GM21619 (cell line): ENCODE data around the gene GIMAP2.
"Not testable (repeated sequence)": the region's sequence is repeated elsewhere in the genome, so short reads cannot be mapped to it uniquely, and the experiment has no call there.

ENCODE experiments used
- ATAC-seq: cut with Tn5 transposase; IDR thresholded peaks from one replicate; pipeline ENCODE4 v1.9.1; 2021; ENCODE audit not compliant: unreplicated experiment

The GIMAP2 gene

DNA sequence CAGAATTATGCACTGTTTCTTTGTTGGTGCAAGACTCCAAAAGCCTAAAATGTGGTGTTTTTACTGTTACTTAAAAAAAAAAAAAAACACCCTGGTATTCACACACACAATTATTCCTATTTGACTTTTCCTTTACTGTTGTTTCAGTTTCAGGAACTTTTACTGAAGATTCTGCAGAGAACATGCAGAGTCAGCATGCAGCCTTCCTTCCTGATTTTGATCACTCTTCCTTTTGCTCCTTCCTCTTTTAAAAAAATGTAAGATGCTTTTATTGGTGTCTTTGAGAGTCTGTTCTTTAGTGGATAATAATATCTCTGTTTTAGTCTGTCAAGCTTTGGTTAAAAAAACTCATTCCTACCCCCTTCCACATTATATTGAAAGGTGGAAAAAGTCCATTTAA is 9.2 kb upstream of the GIMAP2 start:
- not testable (repeated sequence) for ATAC-seq

DNA sequence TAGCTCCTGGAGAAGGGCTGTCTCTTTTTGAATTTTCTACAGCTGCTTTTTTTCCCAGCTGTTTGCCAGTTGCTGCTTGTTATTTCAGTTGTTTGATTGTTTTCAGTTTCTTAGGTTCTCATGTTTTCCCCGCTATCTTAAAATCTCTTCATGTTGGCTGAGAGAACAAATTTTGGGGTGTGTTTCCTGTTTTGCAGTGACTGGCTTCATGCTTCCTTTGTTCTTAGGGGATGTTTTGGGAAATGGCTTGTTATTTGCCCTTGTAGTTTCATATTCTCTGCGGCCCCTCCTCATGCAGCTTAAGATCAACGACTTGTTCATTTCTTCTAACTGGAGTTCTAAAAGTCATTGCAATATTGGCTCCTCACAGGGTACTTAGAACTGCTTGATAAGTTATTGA is 8.7 kb upstream of the GIMAP2 start:
- ATAC-seq, result not testable (repeated sequence)

DNA sequence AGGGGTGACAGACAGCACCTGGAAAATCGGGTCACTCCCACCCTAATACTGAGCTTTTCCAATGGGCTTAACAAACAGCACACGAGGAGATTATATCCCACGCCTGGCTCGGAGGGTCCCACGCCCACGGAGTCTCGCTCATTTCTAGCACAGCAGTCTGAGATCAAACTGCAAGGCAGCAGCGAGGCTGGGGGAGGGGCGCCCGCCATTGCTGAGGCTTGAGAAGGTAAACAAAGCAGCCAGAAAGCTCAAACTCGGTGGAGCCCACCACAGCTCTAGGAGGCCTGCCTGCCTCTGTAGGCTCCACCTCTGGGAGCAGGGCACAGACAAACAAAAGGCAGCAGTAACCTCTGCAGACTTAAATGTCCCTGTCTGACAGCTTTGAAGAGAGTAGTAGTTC is 6.9 kb upstream of the GIMAP2 start:
- ATAC-seq, result not testable (repeated sequence)

DNA sequence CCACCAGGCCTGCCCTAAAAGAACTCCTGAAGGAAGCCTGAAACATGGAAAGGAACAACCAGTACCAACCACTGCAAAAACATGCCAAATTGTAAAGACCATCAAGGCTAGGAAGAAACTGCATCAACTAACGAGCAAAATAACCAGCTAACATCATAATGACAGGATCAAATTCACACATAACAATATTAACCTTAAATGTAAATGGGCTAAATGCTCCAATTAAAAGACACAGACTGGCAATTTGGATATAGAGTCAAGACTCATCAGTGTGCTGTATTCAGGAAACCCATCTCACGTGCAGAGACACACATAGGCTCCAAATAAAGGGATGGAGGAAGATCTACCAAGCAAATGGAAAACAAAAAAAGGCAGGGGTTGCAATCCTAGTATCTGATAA is 5.1 kb upstream of the GIMAP2 start:
- ATAC-seq, result not testable (repeated sequence)

DNA sequence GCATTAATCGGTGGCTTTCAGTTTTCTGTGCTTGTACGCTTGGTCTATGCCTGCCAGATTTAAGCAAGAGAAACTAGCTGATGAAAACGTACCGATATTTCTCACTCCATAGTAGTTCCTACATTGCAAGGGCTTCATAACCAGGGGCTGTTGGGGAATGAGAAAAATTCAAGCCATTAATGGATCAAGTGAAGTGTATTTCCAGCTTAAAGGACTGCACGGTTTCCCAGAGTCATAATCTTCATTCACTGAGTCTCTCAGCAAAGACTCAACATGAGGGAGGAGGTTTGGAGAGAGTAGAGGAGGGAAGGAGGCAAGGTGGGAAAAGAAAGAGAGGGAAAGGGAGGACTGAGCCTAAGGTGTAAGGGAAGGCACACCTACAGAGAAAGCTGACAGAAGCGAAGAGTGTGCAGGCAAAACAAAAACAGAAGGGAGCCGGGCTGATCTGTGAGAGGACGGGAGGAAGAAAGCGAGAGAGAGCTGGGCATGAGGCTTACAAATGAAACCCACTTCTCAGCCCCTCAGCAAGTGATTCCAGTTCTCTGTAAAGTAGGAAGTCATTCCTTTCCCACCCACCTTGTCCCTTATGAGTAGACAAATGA is 625 bp downstream of the GIMAP2 start:
- ATAC-seq, result peak; percentile 27

DNA sequence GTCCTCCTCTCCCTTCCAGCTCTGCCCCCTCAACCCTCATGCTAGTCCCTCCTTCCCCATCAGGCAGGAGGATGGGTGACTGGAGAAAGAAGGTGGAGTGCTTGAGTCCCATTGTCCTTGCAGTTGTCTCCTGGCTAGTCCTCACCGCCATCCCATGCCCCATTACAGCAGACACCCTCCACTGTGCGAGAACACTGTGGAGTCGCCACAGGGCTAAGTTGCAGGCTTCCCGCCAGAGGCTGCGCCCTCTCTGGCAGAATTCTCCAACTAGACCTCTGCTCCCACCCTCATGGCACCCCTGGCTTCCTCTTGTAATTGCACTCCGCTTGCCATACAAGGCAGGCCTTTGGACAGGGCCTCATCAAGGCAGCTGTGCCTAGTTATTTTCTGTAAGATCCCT is 3.1 kb downstream of the GIMAP2 start:
- ATAC-seq, result no peak

DNA sequence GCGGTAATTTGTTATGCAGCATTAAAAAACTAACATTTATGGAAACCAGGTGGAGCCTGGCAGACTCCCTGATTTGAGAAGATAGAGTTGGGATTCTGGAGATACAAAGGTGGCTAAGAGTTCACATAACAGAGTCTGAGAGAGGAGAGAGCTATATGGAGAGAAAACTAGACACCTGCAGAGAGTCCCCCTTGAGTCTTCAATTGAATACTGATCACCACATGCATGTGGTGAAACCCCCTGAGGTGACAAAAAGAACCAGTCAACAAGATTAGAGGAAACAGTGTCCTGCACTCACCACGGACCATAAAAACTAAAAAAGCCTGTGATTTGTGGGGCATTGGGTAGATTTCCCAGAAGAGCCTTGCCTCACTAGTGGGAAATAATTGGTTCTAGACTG is 10.1 kb downstream of the GIMAP2 start:
- ATAC-seq, result no peak

DNA sequence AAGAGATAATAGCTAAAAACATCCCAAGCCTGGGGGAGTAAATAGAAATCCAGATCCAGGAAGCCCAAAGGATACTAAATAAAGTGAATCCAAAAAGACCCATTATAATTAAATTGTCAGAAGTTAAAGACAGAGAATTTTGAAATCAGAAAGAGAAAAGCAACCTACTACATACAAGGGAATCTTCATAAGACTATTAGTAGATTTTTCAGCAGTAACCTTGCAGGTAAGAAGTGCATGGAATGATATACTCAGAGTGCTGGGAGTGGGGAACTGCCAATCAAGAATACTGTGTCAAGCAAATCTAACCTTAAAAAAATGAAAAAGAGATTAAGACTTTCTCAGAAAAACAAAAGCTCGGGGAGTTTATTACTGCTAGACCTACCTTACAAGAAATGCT is 17.7 kb downstream of the GIMAP2 start:
- ATAC-seq, result no peak

DNA sequence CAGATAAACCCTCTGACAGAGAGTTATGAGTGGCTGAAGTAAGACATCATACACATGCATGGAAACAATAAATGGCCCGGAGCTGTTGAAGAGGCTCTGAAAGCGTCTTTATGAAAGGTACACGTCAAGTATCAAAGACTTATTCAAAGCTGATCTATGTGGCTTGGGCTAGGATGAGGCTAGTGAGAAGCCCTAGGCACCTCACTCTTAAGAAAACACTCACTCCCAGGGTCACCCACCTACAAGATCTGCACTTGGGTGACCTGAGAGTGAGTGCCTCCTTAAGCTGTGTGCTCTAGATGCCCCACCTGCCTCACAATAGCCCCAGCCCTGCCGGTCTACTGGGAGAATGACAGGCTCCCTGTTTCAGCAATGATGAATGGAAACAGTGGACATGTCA is 29.8 kb downstream of the GIMAP2 start:
- ATAC-seq, result no peak

DNA sequence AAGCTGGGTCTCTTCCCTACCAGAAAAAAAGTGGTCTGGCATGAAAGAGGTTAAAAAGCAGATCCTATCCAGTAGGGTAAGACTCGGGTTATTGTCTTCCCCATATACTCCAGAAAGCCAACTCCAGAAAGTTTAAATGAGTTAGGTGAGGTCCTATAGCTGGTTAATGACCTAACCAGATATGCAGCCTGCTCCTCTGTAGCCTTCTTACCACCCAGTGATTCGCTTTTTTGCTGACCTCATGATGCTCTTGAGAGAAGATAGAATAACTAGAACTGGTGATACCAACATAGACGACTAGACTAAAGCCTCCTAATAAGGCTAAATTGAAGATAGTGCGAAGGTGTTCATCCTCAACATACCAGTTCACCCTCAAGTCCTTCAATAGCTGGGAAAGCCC is 30.2 kb downstream of the GIMAP2 start:
- no peak for ATAC-seq

DNA sequence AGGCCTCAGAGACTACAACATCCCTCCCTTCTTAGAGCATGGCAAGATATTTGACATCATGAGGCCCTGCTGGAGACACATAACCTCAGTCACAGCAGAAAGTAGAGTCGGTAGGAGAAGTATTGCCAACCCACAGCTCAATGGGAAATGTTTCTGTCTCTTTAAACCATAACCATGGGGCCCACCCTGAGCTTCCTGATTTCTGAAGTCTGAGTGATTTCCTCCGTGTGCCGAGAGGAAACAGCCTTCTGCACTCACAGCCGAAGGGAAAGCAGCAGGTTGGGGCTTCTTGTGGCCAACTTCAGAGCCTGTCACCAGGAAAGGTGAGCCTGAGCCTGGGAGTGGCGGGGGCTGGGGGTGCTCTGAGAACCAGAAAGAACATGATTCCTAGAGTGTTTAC is 30.9 kb downstream of the GIMAP2 start, which contains the start of gene GIMAP1:
Gene GIMAP1 (plus strand): TSS at position 246 of the 400 bp plus-strand sequence. CDS start 2,435 bp downstream, outside the sequence.
- ATAC-seq, result peak; percentile 67

DNA sequence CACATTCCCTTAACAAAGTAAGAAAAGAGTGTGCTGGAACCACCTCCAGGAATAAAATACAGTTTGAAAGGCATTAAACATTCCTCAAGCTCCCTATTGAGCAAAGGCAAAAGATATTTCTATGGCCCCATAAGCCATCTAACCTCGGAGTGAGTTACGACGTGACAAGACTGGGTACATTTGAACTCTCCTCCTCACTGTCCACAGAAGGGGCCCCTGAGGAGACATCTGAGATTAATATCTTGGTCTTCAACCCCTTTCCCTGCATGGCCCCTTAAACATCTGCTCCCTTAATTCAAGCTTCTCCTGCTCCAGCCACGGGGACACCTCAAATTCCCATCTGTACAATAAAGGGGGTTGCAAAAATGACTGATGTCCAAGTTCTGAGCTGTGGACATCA is 31.4 kb downstream of the GIMAP2 start:
- ATAC-seq, result no peak

DNA sequence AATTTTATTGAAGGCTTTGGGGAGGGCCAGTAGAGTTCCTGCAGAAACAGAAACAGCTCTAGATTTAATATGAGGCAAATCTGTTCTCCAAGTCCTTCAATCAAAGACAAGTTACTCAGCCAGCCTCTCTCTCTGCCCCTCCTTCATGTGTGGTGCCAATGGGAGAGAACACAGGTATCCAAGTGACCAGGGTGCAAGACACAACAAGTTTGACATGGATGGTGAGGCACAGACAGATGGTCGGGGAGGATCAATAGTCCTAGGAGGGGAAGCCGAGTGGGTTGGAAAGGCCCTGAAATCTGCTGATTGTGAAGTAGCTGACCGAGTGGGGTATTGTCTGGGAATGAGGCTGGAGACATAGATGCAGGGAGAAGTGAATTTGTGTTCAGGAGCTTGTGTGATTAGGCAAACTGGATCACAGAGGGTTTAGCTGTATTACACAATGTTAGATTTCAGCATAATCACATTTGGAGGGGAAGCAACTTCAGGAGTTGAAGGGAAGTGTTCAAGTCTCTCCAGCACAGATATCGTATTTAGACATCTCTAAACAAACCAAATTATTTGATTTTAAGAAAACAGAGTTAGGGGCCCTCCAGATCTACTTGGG is 32.4 kb downstream of the GIMAP2 start:
- ATAC-seq, result no peak

DNA sequence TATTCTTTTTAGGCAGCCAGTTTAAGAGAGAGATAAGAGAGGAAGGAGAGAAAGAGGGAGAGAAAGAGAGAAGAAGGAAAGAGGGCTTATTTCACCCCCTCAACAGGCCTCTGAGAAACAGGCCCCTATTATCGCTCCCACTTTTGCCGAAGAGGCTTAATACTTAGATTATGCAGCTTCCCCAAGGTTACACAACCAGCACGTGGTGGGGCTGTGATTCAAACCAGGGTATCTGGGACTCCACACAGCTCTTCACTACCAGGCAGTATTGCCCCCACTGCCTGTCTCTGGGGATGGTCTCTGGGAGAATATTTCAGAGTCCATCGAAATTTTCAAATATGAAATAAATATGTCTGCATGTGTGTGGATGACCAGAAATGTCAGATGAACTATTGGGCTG is 33.9 kb downstream of the GIMAP2 start:
- ATAC-seq, result no peak

DNA sequence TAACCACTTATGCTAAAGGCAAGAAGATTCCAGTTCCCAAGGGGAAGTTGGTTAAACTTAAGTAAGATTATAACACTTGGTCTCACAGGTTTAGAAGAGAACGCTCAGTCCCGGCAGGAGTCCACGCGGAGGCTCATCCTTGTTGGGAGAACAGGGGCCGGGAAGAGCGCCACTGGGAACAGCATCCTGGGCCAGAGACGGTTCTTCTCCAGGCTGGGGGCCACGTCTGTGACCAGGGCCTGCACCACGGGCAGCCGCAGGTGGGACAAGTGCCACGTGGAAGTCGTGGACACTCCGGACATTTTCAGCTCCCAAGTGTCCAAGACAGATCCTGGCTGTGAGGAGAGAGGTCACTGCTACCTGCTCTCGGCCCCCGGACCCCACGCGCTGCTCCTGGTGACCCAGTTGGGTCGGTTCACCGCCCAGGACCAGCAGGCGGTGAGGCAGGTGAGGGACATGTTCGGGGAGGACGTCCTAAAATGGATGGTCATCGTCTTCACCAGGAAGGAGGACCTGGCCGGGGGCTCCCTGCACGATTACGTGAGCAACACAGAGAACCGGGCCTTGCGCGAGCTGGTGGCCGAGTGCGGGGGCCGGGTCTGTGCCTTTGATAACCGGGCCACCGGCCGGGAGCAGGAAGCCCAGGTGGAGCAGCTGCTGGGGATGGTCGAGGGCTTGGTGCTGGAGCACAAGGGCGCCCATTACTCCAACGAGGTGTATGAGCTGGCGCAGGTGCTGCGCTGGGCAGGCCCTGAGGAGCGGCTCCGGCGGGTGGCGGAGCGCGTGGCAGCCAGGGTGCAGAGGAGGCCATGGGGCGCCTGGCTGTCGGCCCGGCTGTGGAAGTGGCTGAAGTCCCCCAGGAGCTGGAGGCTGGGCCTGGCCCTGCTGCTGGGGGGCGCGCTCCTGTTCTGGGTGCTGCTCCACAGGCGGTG is 34.7 kb downstream of the GIMAP2 start:
- ATAC-seq, result no peak

DNA sequence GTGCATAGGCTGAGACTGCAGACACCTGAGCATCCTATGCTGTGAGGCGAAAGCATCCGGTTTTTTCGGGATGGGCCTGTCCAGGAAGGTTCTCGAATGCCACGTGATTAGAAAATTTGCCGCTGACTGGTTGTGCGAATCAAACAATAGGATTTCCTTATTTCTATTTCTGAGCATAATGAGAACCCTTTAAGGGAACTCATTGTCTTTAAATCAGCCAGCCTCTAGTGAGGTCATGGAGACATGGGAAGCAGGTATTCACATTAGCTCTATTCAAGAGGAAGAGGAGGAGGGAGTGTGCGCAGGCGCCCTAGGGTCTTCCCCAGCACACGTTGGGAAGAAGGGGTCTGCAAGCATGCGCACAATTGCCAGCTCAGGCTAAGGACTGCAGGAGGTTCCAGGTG is 36.5 kb downstream of the GIMAP2 start:
- no peak for ATAC-seq

DNA sequence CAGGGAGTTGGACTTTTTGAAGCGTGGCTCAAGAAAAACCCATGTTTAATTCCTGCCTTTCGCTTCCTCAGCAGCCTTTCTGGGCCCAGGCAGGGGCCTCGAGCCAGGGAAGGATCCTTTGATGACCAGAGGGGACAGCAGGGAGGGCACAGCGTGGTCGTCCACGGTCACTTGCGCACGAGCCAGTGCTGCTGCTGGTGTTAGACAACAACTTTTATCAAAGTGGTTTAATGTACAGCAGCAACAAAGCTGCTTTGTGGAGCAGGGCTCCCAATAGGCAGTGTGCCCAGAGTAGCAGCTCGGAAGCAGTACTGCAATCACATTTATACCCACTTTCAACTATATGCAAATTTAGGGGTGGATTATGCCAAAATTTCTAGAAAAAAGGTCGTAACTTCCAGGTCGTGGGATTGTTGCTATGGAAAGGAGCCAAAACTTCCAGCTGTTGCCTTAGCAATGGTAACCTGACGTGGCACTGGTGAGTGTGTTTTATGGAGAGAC is 37.0 kb downstream of the GIMAP2 start:
- no peak for ATAC-seq

DNA sequence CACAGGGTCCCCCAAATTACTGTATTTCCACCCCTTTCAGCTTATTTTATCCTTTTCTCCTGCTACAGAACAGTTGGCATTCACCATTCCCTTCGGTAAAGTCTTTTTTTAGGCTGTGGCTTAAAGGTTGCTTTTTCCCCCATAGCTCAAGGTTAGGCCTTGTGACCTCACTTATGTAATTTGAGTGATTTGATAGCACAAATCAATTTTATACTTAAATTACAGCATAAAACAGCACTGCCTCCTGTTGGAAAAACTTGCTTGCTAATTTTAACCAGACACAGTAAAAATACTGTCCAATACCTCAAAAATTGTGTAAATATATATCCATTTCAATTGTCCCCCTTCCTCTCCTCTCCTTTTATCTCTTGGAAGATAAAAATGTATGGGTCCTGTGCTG is 38.0 kb downstream of the GIMAP2 start:
- no peak for ATAC-seq

DNA sequence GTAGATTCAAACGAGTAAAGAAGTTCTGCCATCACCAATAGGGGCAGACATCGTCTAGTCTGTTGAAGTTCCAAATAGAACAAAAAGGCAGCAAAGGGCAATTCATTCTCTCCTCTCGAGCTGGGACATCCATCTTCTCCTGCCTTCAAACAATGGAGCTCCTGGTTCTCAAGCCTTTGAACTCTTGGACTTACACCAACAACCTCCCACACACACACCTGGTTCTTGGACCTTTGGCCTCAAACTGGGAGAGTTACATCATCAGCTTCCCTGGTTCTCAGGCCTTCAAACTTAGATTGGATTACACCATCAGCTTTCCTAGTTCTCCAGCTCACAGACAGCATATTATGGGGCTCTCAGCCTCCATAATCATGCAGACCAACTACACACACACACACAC is 41.9 kb downstream of the GIMAP2 start:
- ATAC-seq, result no peak

DNA sequence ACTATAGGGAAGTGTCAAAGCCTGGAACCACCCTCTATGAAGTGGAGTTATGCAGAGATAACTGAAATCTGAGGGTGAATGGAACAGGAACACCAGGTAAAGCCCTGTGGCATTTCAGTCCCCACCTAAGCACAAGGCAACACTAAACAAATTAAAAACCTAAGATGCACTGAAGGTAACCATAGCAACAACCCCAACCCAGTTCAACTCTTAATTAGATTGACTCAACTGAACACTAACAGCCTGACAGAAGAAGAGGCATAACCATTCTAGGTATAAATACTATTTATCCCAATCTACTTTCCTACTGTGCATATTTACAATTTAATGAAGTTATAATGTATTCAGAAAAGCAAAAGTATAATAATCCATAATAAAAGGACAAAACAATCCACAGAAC is 42.5 kb downstream of the GIMAP2 start:
- no peak for ATAC-seq

DNA sequence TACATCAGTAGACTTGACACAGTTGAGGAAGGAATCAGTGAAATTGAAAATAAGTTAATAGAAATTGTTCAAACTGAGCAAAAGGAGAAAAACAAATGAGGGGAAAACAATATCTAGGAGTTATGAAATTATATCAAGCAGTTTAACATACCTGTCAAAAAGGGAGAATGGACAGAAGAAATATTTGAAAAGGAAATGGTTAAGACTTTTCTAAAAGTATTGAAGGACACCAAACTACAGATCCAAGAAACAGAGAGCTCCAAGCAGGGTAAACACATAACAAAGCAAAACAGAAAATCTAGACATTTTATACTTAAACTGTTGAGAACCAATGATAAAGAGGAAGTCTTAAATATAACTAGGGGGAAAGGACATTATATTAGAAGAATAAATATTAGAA is 43.1 kb downstream of the GIMAP2 start:
- no peak for ATAC-seq

DNA sequence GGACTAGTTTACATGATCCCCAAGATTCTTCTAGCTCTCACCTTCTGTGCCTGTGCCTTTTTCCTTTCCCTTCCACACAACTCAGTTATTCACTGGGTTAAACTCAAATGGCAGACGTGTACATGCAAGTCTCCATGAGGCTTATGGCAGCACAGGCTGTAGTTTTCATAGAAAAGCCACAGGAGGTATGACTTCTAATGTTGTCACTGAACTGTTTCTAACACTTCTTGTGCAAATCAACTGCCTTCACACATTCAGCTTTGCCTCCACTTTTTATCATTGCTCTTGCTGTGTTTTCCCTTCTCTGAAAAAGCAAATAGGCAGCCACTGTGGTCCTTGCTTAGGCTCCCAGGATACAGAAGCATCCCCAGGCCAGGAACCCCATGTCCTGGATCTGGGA is 46.4 kb downstream of the GIMAP2 start:
- no peak for ATAC-seq
